ENCODE data around the gene LY6G6C. TPM values are rescaled to one million over a fixed set of nuclear protein-coding genes. Genes with fewer than 3 reads are reported as not detected.

LY6G6C gene
- total RNA-seq, 6 donors from 2014 or later, result 0.23 TPM; not detected in 5

- Histone ChIP-seq H3K27me3 (no peaks in the 10 kb centered on the region), H3K27ac (no peak overlapping the region), H3K4me1 (peaks cover 8 to 20% (median 15%) of the 10 kb centered on the region in 4 donors), H3K4me3 (no peak overlapping the region), H3K9me3 (no peaks in the 10 kb centered on the region), H3K36me3 (no peaks in the 10 kb centered on the region)
- TF ChIP-seq POLR2A (IDR thresholded peaks at IDR 0.05) (no peak), POLR2AphosphoS5 (IDR thresholded peaks at IDR 0.05) (no peak), CTCF (IDR thresholded peaks at IDR 0.05) (no peak), EP300 (IDR thresholded peaks at IDR 0.05) (no peak)
- WGBS, 2 donors, result 79 to 92% methylated on average over 6 to 10 of the region's 10 CpGs
- ATAC-seq (ENCODE audit: low FRiP score in 2 of 2) (no peak), DNase-seq (no peak)
Observed at GRCh38 chr6:31707701-31708100, 13.8 kb downstream of the LY6G6C start.

GRCh38 chr6:31706599-31706998 lies 14.9 kb downstream of the LY6G6C start, which contains the start of gene LY6G6F:
Gene LY6G6F (plus strand): TSS chr6:31706866. CDS start chr6:31706907, 41 bp downstream.
- ATAC-seq (ENCODE audit: low FRiP score in 2 of 2) (no peak), DNase-seq (no peak)
- 50 to 73% methylated on average over 2 to 3 of the region's 3 CpGs for WGBS, 2 donors
- TF ChIP-seq CTCF (IDR thresholded peaks at IDR 0.05) (no peak), EP300 (IDR thresholded peaks at IDR 0.05) (no peak), POLR2A (IDR thresholded peaks at IDR 0.05) (no peak), POLR2AphosphoS5 (IDR thresholded peaks at IDR 0.05) (no peak)
- Histone ChIP-seq H3K36me3 (no peaks in the 10 kb centered on the region), H3K27ac (no peak within 1 kb of the TSS), H3K4me3 (no peak within 1 kb of the TSS), H3K9me3 (no peaks in the 10 kb centered on the region), H3K27me3 (no peaks in the 10 kb centered on the region), H3K4me1 (peaks cover 16 to 25% (median 21%) of the 10 kb centered on the region in 4 donors)

- ATAC-seq (ENCODE audit: low FRiP score in 2 of 2) (no peak), DNase-seq (no peak)
- Histone ChIP-seq H3K36me3 (no peaks in the 10 kb centered on the region), H3K9me3 (no peaks in the 10 kb centered on the region), H3K27ac (no peak overlapping the region), H3K4me1 (peaks cover 19 to 25% (median 22%) of the 10 kb centered on the region in 4 donors), H3K27me3 (no peaks in the 10 kb centered on the region), H3K4me3 (no peak overlapping the region)
- TF ChIP-seq CTCF (IDR thresholded peaks at IDR 0.05) (no peak), POLR2A (IDR thresholded peaks at IDR 0.05) (no peak), EP300 (IDR thresholded peaks at IDR 0.05) (no peak), POLR2AphosphoS5 (IDR thresholded peaks at IDR 0.05) (no peak)
- 88 to 90% methylated on average over 5 to 6 of the region's 6 CpGs for WGBS, 2 donors
Observed at GRCh38 chr6:31705931-31706330, 15.6 kb downstream of the LY6G6C start.

- peak; percentile 99 to 100 for DNase-seq
Observed at GRCh38 chr6:31702819-31703716, 18.5 kb downstream of the LY6G6C start, which contains the start of gene ABHD16A. Gene ABHD16A (minus strand): TSS chr6:31703324. CDS start chr6:31703281, 43 bp downstream.

More at GRCh38 chr6:31702819-31703716, 18.5 kb downstream of the LY6G6C start, which contains the start of gene ABHD16A:
- ATAC-seq (ENCODE audit: low FRiP score in 2 of 2), result peak; percentile 97 to 98
- TF ChIP-seq EP300 (IDR thresholded peaks at IDR 0.05), result peak in 2 of 4 donors; percentile 25 to 92
- TF ChIP-seq POLR2A (IDR thresholded peaks at IDR 0.05), result peak; percentile 46 to 100 (median 92)
- peak in 4 of 6 experiments; percentile 20 to 49 (median 44) for TF ChIP-seq CTCF (IDR thresholded peaks at IDR 0.05)
- peak; percentile 95 to 99 for TF ChIP-seq POLR2AphosphoS5 (IDR thresholded peaks at IDR 0.05)
- WGBS, 2 donors, result 1% methylated on average over 44 to 54 of the region's 54 CpGs
- Histone ChIP-seq H3K27me3 (no peaks in the 10 kb centered on the region), H3K36me3 (peaks cover 0 to 24% (median 10%) of the 10 kb centered on the region in 4 donors), H3K9me3 (no peaks in the 10 kb centered on the region), H3K4me3 (peak within 1 kb of the TSS; percentile 64 to 75 (median 73)), H3K27ac (peak within 1 kb of the TSS; percentile 97 to 99 (median 98)), H3K4me1 (peaks cover 21 to 32% (median 23%) of the 10 kb centered on the region in 4 donors)

All from upper lobe of left lung (tissue), 6 donors.